MM.1S (cell line): Measurements from ENCODE around the gene IRX5.

ENCODE experiments used
- DNase-seq: peaks from one replicate; pipeline ENCODE4 v3.0.0-alpha.2; 2015
- H2AFZ ChIP-seq: fragments of 300-600 bp; sonication (generic); 2 replicates; pipeline ENCODE4 v1.6.0; 2016; ENCODE audit warnings: antibody characterized with exemption, low read length
- H3F3A ChIP-seq: fragments of 300-600 bp; sonication (generic); 2 replicates; pipeline ENCODE4 v1.6.1; 2016; ENCODE audit warnings: mild to moderate bottlenecking, antibody characterized with exemption, low read length, moderate library complexity, mixed read lengths; ENCODE audit not compliant: insufficient read depth
- H3K27ac ChIP-seq: fragments of 300-600 bp; sonication (generic); 2 replicates; pipeline ENCODE4 v1.5.1; 2016; ENCODE audit warnings: mild to moderate bottlenecking, low read length
- H3K27me3 ChIP-seq: fragments of 300-600 bp; sonication (generic); replicated peaks from 2 replicates; pipeline ENCODE4 v1.6.0; 2016; ENCODE audit warnings: low read length; ENCODE audit not compliant: insufficient read depth
- H3K36me3 ChIP-seq: fragments of 300-600 bp; sonication (generic); replicated peaks from 2 replicates; pipeline ENCODE4 v1.6.1; 2016; ENCODE audit warnings: mild to moderate bottlenecking, low read length, mixed read lengths; ENCODE audit not compliant: insufficient read depth
- H3K4me1 ChIP-seq: fragments of 300-600 bp; sonication (generic); 2 replicates; pipeline ENCODE4 v1.6.1; 2016; ENCODE audit warnings: low read length, mixed read lengths
- H3K4me2 ChIP-seq: fragments of 300-600 bp; sonication (generic); 2 replicates; pipeline ENCODE4 v1.6.0; 2016; ENCODE audit warnings: low read depth, low read length
- H3K4me3 ChIP-seq: fragments of 300-600 bp; sonication (generic); 2 replicates; pipeline ENCODE4 v1.5.1; 2016; ENCODE audit warnings: low read length, mixed read lengths
- H3K79me2 ChIP-seq: fragments of 300-600 bp; sonication (generic); 2 replicates; pipeline ENCODE4 v1.6.1; 2016; ENCODE audit warnings: mixed run types, low read length, mixed read lengths
- H3K9ac ChIP-seq: fragments of 300-600 bp; sonication (generic); 2 replicates; pipeline ENCODE4 v1.6.1; 2016; ENCODE audit warnings: low read length, mixed read lengths
- H3K9me2 ChIP-seq: fragments of 300-600 bp; sonication (generic); replicated peaks from 2 replicates; pipeline ENCODE4 v1.6.1; 2016; ENCODE audit warnings: mild to moderate bottlenecking, low read length, mixed read lengths; ENCODE audit not compliant: insufficient read depth
- H3K9me3 ChIP-seq: fragments of 300-600 bp; sonication (generic); replicated peaks from 2 replicates; pipeline ENCODE4 v1.6.1; 2016; ENCODE audit warnings: mild to moderate bottlenecking, low read length, mixed read lengths; ENCODE audit not compliant: insufficient read depth
- H4K20me1 ChIP-seq: fragments of 300-600 bp; sonication (generic); 2 replicates; pipeline ENCODE4 v1.6.1; 2016; ENCODE audit warnings: mild to moderate bottlenecking, low read length, moderate library complexity, mixed read lengths; ENCODE audit not compliant: insufficient read depth
- CTCF ChIP-seq: fragments of 300-600 bp; sonication (generic); IDR thresholded peaks from 2 replicates; pipeline ENCODE4 v1.5.1; 2016; ENCODE audit warnings: antibody characterized with exemption, low read length, mixed read lengths
- EZH2 ChIP-seq: fragments of 300-600 bp; sonication (generic); optimal IDR thresholded peaks from 2 replicates; pipeline ENCODE3; 2017; ENCODE audit warnings: low read depth, mild to moderate bottlenecking, antibody characterized with exemption, low read length, mixed read lengths
- EZH2phosphoT487 ChIP-seq: fragments of 300-600 bp; sonication (generic); IDR thresholded peaks from 2 replicates; pipeline ENCODE4 v1.6.1; 2018; ENCODE audit warnings: antibody characterized with exemption, low read length

The IRX5 gene

GRCh38 chr16:54911079-54911478 lies 19.6 kb upstream of the IRX5 start:
- Histone ChIP-seq H3K4me2 (no peak overlapping the region), H3K36me3 (no peaks in the 10 kb centered on the region), H4K20me1 (no peaks in the 10 kb centered on the region), H3K79me2 (no peaks in the 10 kb centered on the region), H3K9me2 (no peaks in the 10 kb centered on the region), H3K27ac (no peak overlapping the region), H3K4me1 (no peaks in the 10 kb centered on the region), H3F3A (no peaks in the 10 kb centered on the region), H2AFZ (no peak overlapping the region), H3K9me3 (no peaks in the 10 kb centered on the region), H3K4me3 (no peak overlapping the region), H3K27me3 (no peaks in the 10 kb centered on the region), H3K9ac (no peak overlapping the region)
- TF ChIP-seq EZH2 = no peak
- TF ChIP-seq CTCF = no peak
- TF ChIP-seq EZH2phosphoT487 = no peak
- no peak for DNase-seq

- Histone ChIP-seq H3K4me2 (no peak overlapping the region), H3K27me3 (no peaks in the 10 kb centered on the region), H3K36me3 (no peaks in the 10 kb centered on the region), H2AFZ (no peak overlapping the region), H3K4me3 (no peak overlapping the region), H3K9me2 (no peaks in the 10 kb centered on the region), H3K4me1 (no peaks in the 10 kb centered on the region), H3K27ac (no peak overlapping the region), H3K9me3 (no peaks in the 10 kb centered on the region), H4K20me1 (no peaks in the 10 kb centered on the region), H3F3A (no peaks in the 10 kb centered on the region), H3K79me2 (no peaks in the 10 kb centered on the region), H3K9ac (no peak overlapping the region)
- DNase-seq = no peak
- TF ChIP-seq EZH2 (no peak), CTCF (no peak), EZH2phosphoT487 (no peak)
Observed at GRCh38 chr16:54912720-54913119, 17.9 kb upstream of the IRX5 start.

- H3K27me3 ChIP-seq = no peaks in the 10 kb centered on the region
- H3K36me3 ChIP-seq = peaks cover 10% of the 10 kb centered on the region; the same call in 1 of the 2 replicates
- H3K4me2 ChIP-seq = no peak overlapping the region
- peaks cover 12% of the 10 kb centered on the region for H3K4me1 ChIP-seq
- 0 out of 2 replicates have a peak, but pooled peaks cover under 1% of the 10 kb centered on the region for H3F3A ChIP-seq
- H3K9ac ChIP-seq = no peak overlapping the region
- no peaks in the 10 kb centered on the region for H3K9me3 ChIP-seq
- no peak overlapping the region for H2AFZ ChIP-seq
- no peak overlapping the region for H3K4me3 ChIP-seq
- TF ChIP-seq EZH2 (no peak), CTCF (no peak), EZH2phosphoT487 (no peak)
- no peaks in the 10 kb centered on the region for H3K9me2 ChIP-seq
- no peak for DNase-seq
- 0 out of 2 replicates have a peak, but pooled peaks cover 7% of the 10 kb centered on the region for H4K20me1 ChIP-seq
- H3K27ac ChIP-seq = no peak overlapping the region
- peaks cover 50% of the 10 kb centered on the region for H3K79me2 ChIP-seq
Observed at GRCh38 chr16:54921206-54921824, 9.3 kb upstream of the IRX5 start.
